ENCODE results near the gene SLC52A1. TPM values are rescaled to one million over a fixed set of nuclear protein-coding genes. Genes with fewer than 3 reads are reported as not detected.

The SLC52A1 gene
- total RNA-seq, 1 experiment from 2014 or later, result 1.1 TPM

- no peak for TF ChIP-seq TEAD4 (CRISPR knock-in tag; IDR thresholded peaks at IDR 0.05)
- no peak for TF ChIP-seq AFF4 (CRISPR knock-in tag; IDR thresholded peaks at IDR 0.05; ENCODE audit: borderline replicate concordance)
- no peak for TF ChIP-seq AR (CRISPR knock-in tag; IDR thresholded peaks at IDR 0.05)
- no peak for TF ChIP-seq ZNF416 (CRISPR knock-in tag; IDR thresholded peaks at IDR 0.05)
- no peak for TF ChIP-seq ZNF671 (CRISPR knock-in tag; IDR thresholded peaks at IDR 0.05)
- no peak for TF ChIP-seq ZBTB43 (CRISPR knock-in tag; IDR thresholded peaks at IDR 0.05)
- peak; percentile 37 for TF ChIP-seq CTCF (IDR thresholded peaks at IDR 0.05)
- TF ChIP-seq CREM (CRISPR knock-in tag; IDR thresholded peaks at IDR 0.05), result no peak
- TF ChIP-seq ZNF281 (CRISPR knock-in tag; IDR thresholded peaks at IDR 0.05), result 0 out of 2 replicates have a peak, but pooled peaks have one; percentile 15
- no peak for TF ChIP-seq ATF1 (CRISPR knock-in tag; IDR thresholded peaks at IDR 0.05)
These were observed 48.1 kb downstream of the SLC52A1 start, which contains the start of gene CAMTA2 (continued) for GRCh38 chr17:4986951-4987766.

GRCh38 chr17:4986403-4986802, 48.8 kb downstream of the SLC52A1 start:
- no peak for DNase-seq (ENCODE audit: low spot score)
- H3K4me3 Mint-ChIP-seq, result peak overlapping the region; percentile 77
- no peak overlapping the region for H3K27ac Mint-ChIP-seq
- ChIA-PET CTCF (interaction anchor here (0.6 to 4.0 kb wide), 14 partner anchors 10 to 670 kb away, joined by 3 to 27 read pairs (median 5); partner anchors contain the start of genes INCA1, KIF1C and SPAG7), POLR2A (interaction anchor here (0.6 to 3.0 kb wide), 4 partner anchors 11 to 34 kb away, joined by 3 to 12 read pairs (median 3); partner anchors contain the start of genes INCA1 and KIF1C)
- H3K4me1 Mint-ChIP-seq, result peaks cover 25% of the 10 kb centered on the region
- peaks cover 41% of the 10 kb centered on the region for H3K27me3 Mint-ChIP-seq (ENCODE audit: low read depth)
- H3K9me3 Mint-ChIP-seq, result no peaks in the 10 kb centered on the region
- no peak for ATAC-seq
- H3K36me3 Mint-ChIP-seq, result no peaks in the 10 kb centered on the region
- TF ChIP-seq ATF6 (CRISPR knock-in tag; IDR thresholded peaks at IDR 0.05), result no peak
- no peak for TF ChIP-seq JUN (CRISPR knock-in tag; IDR thresholded peaks at IDR 0.05)
- TF ChIP-seq ZNF396 (CRISPR knock-in tag; IDR thresholded peaks at IDR 0.05; ENCODE audit: borderline replicate concordance), result no peak
- TF ChIP-seq AFF4 (CRISPR knock-in tag; IDR thresholded peaks at IDR 0.05; ENCODE audit: borderline replicate concordance), result no peak

Measured in WTC11 (cell line).